ENCODE measurements around the gene PAFAH1B2. TPM values are rescaled to one million over a fixed set of nuclear protein-coding genes. Genes with fewer than 3 reads are reported as not detected.

PAFAH1B2 gene
- total and polyA plus RNA-seq, 2 experiments from 2014 or later: 87.5 to 148 TPM

GRCh38 chr11:117214404-117215110, 70.5 kb downstream of the PAFAH1B2 start:
- no peak overlapping the region for H3K4me3 ChIP-seq
- Mint-ChIP-seq H3K9me3 (no peaks in the 10 kb centered on the region), H3K27ac (peak overlapping the region; percentile 6; the same call in 1 of the 2 replicates), H3K27me3 (ENCODE audit: insufficient read depth, low read depth, poor library complexity) (peaks cover 8% of the 10 kb centered on the region), H3K36me3 (ENCODE audit: low read depth) (peaks cover 32% of the 10 kb centered on the region), H3K4me3 (no peak overlapping the region; the same call in 2 of the 3 replicates), H3K4me1 (no peaks in the 10 kb centered on the region)
- H4K20me1 ChIP-seq (replicated peaks; ENCODE audit: insufficient read depth): peaks cover 4% of the 10 kb centered on the region
- no peaks in the 10 kb centered on the region for H3K9me2 ChIP-seq (ENCODE audit: insufficient read depth)
- H3K36me3 ChIP-seq (ENCODE audit: insufficient read depth): 0 out of 2 replicates have a peak, but pooled peaks cover 6% of the 10 kb centered on the region
- ATAC-seq (no peak), DNase-seq (ENCODE audit: low spot score) (no peak)
- no peak overlapping the region for H2AFZ ChIP-seq
- H3K27me3 ChIP-seq (ENCODE audit: insufficient read depth): no peaks in the 10 kb centered on the region
- TF ChIP-seq JUNB (IDR thresholded peaks at IDR 0.05; ENCODE audit: unreplicated experiment) (no peak), ZNF462 (CRISPR knock-in tag; IDR thresholded peaks at IDR 0.05) (no peak), ZNF331 (CRISPR knock-in tag; IDR thresholded peaks at IDR 0.05; ENCODE audit: low read depth) (no peak), STAT1 (IDR thresholded peaks at IDR 0.05; ENCODE audit: unreplicated experiment) (no peak), ZNF114 (CRISPR knock-in tag; IDR thresholded peaks at IDR 0.05) (no peak), EZH2 (IDR thresholded peaks at IDR 0.05; ENCODE audit: low read depth, unreplicated experiment) (no peak), CREB1 (CRISPR knock-in tag; IDR thresholded peaks at IDR 0.05; ENCODE audit: low read depth) (no peak), POLR2AphosphoS5 (IDR thresholded peaks at IDR 0.05; ENCODE audit: low read depth) (no peak), CTCF (conservative IDR thresholded peaks at IDR 0.05; ENCODE audit: low read depth in 2 of 2) (no peak), ETS1 (IDR thresholded peaks at IDR 0.05) (no peak), EZH2phosphoT487 (IDR thresholded peaks at IDR 0.05; ENCODE audit: unreplicated experiment) (no peak), REST (IDR thresholded peaks at IDR 0.05; ENCODE audit: unreplicated experiment) (no peak), NANOG (IDR thresholded peaks at IDR 0.05; ENCODE audit: borderline replicate concordance) (no peak)
- H3K79me2 ChIP-seq (replicated peaks; ENCODE audit: insufficient read depth): no peaks in the 10 kb centered on the region
- H3K27ac ChIP-seq (ENCODE audit: low read depth): no peak overlapping the region
- no peak overlapping the region for H3K4me2 ChIP-seq
- no peaks in the 10 kb centered on the region for H3F3A ChIP-seq (replicated peaks; ENCODE audit: low read depth)
- H3K4me1 ChIP-seq (ENCODE audit: insufficient read depth): no peaks in the 10 kb centered on the region

Measured in GM23338 (cell line).